HCT116 (cell line): ENCODE measurements around the gene SH2D1B. TPM values are rescaled to one million over a fixed set of nuclear protein-coding genes. Genes with fewer than 3 reads are reported as not detected.

Experiments used
- ATAC-seq: fragments of 200-7000 bp; cut with Tn5 transposase; 2 replicates; pipeline ENCODE4 v1.9.1; 2020; ENCODE audit warnings: mild to moderate bottlenecking, moderate library complexity
- BruUV-seq: library from RNA; stranded (reverse); fragments of 400-500 nt; replicated peaks from 2 replicates; lab custom pipeline; 2021; lab: Mats Ljungman, UMichigan
- CTCF ChIA-PET: fragments of 300-600 bp; sonication (Branson Sonifier 250); formaldehyde crosslinking; loops from one replicate; lab custom pipeline; 2021; ENCODE audit warnings: antibody characterized with exemption; lab: Charles Lee
- POLR2A ChIA-PET: fragments of 300-600, 350-600 bp; sonication (Branson Sonifier 250); formaldehyde crosslinking; loops from one replicate; lab custom pipeline; 2021; ENCODE audit warnings: antibody characterized with exemption; lab: Charles Lee
- RAD21 ChIA-PET, 2 experiments: fragments of 300-600 bp; sonication (Branson Sonifier 250); formaldehyde crosslinking; loops; one replicate each; lab custom pipeline; 2023; ENCODE audit warnings: low total read pairs in 2 of 2; ENCODE audit not compliant: uncharacterized antibody in 2 of 2, unreplicated experiment in 2 of 2, low non-redundant PET in 1 of 2; lab: Charles Lee
- DNase-seq: peaks from one replicate; pipeline ENCODE4 v3.0.0-alpha.2; 2010; ENCODE audit warnings: low read depth, low spot score
- H2AFZ ChIP-seq: fragments of 200-600 bp; shearing (Covaris generic), sonication (generic); 2 replicates; pipeline ENCODE4 v1.6.1; 2017; ENCODE audit warnings: low read depth, mixed run types, mixed read lengths, antibody characterized with exemption, low read length; ENCODE audit not compliant: poor library complexity, severe bottlenecking
- H3K27ac ChIP-seq: 2 replicates; pipeline ENCODE4 v1.5.1; 2012; ENCODE audit warnings: low read depth, low read length
- H3K27me3 ChIP-seq: fragments of 200-600 bp; sonication (generic); 2 replicates; pipeline ENCODE4 v1.6.1; 2016; ENCODE audit warnings: mixed run types, low read length, mixed read lengths; ENCODE audit not compliant: insufficient read depth
- H3K36me3 ChIP-seq, 2 experiments: fragments of 200-500 bp in 1 of 2; fragments of 200-600 bp in 1 of 2; sonication (Bioruptor generic) in 1 of 2; sonication (generic) in 1 of 2; 2 replicates each; pipeline versions ENCODE4 v1.5.1 to v1.6.1; 2014 to 2016; ENCODE audit warnings: low read length in 2 of 2, inconsistent platforms in 1 of 2, mixed read lengths in 1 of 2, mixed run types in 1 of 2; ENCODE audit not compliant: insufficient read depth in 2 of 2, control insufficient read depth in 1 of 2
- H3K4me1 ChIP-seq, 2 experiments: fragments of 200-600 bp in 1 of 2; sonication (generic) in 1 of 2; 2 replicates each; pipeline versions ENCODE4 v1.5.1 to v1.6.1; 2012 to 2017; ENCODE audit warnings: low read length in 2 of 2, inconsistent platforms in 1 of 2, mild to moderate bottlenecking in 1 of 2, mixed read lengths in 1 of 2, mixed run types in 1 of 2, moderate library complexity in 1 of 2; ENCODE audit not compliant: insufficient read depth in 2 of 2, control insufficient read depth in 1 of 2
- H3K4me2 ChIP-seq: fragments of 200-600 bp; sonication (generic); 2 replicates; pipeline ENCODE4 v1.6.1; 2017; ENCODE audit warnings: mixed run types, low read length, mixed read lengths
- H3K4me3 ChIP-seq, 2 experiments: fragments of 200-600 bp in 1 of 2; sonication (generic) in 1 of 2; replicated peaks in 1 of 2; 2 replicates each; pipeline ENCODE4 v1.5.1; 2011 to 2016; ENCODE audit warnings: low read length in 2 of 2, control low read depth in 1 of 2, low read depth in 1 of 2, mild to moderate bottlenecking in 1 of 2, mixed read lengths in 1 of 2, mixed run types in 1 of 2
- H3K79me2 ChIP-seq: fragments of 200-600 bp; sonication (generic); 2 replicates; pipeline ENCODE4 v1.6.1; 2017; ENCODE audit warnings: mild to moderate bottlenecking, mixed run types, low read length, moderate library complexity, mixed read lengths; ENCODE audit not compliant: insufficient read depth
- H3K9ac ChIP-seq: fragments of 200-600 bp; sonication (generic); 2 replicates; pipeline ENCODE4 v1.6.1; 2016; ENCODE audit warnings: low read length, mixed read lengths
- H3K9me2 ChIP-seq: fragments of 200-600 bp; sonication (generic), shearing (Covaris generic); 2 replicates; pipeline ENCODE4 v1.6.1; 2017; ENCODE audit warnings: mixed run types, mild to moderate bottlenecking, moderate library complexity; ENCODE audit not compliant: insufficient read depth
- H3K9me3 ChIP-seq, 2 experiments: fragments of 200-500 bp in 1 of 2; fragments of 200-600 bp in 1 of 2; sonication (Bioruptor generic) in 1 of 2; sonication (generic) in 1 of 2; 2 replicates each; pipeline ENCODE4 v1.6.1; 2014 to 2017; ENCODE audit warnings: low read length in 2 of 2, mixed read lengths in 2 of 2, inconsistent platforms in 1 of 2, low read depth in 1 of 2, mild to moderate bottlenecking in 1 of 2, mixed run types in 1 of 2, moderate library complexity in 1 of 2; ENCODE audit not compliant: control insufficient read depth in 1 of 2, insufficient read depth in 1 of 2
- H4K20me1 ChIP-seq: fragments of 200-600 bp; sonication (generic), shearing (Covaris generic); 2 replicates; pipeline ENCODE4 v1.6.1; 2017; ENCODE audit warnings: mixed run types, mild to moderate bottlenecking, moderate library complexity; ENCODE audit not compliant: insufficient read depth
- CEBPB ChIP-seq: IDR thresholded peaks from 2 replicates; pipeline ENCODE4 v1.6.1; 2012; ENCODE audit warnings: low read depth
- EGR1 ChIP-seq: IDR thresholded peaks from 2 replicates; pipeline ENCODE4 v1.6.1; 2012; ENCODE audit warnings: low read depth
- ELF1 ChIP-seq: IDR thresholded peaks from 2 replicates; pipeline ENCODE4 v1.6.1; 2012; ENCODE audit warnings: low read depth, borderline replicate concordance
- EZH2 ChIP-seq: fragments of 200-600 bp; sonication (generic); IDR thresholded peaks from 2 replicates; pipeline ENCODE4 v1.6.1; 2017; ENCODE audit warnings: antibody characterized with exemption, mixed run types
- EZH2phosphoT487 ChIP-seq: fragments of 200-600 bp; IDR thresholded peaks from 2 replicates; pipeline ENCODE4 v1.6.1; 2018; ENCODE audit warnings: antibody characterized with exemption, borderline replicate concordance
- JUND ChIP-seq: IDR thresholded peaks from 2 replicates; pipeline ENCODE4 v1.6.1; 2012
- POLR2A ChIP-seq: IDR thresholded peaks from 2 replicates; pipeline ENCODE4 v1.7.0; 2011; ENCODE audit warnings: borderline replicate concordance; ENCODE audit not compliant: insufficient read depth, insufficient read length; ENCODE audit errors: extremely low read depth
- POLR2AphosphoS5 ChIP-seq: IDR thresholded peaks from 2 replicates; pipeline ENCODE4 v1.6.1; 2011; ENCODE audit warnings: mild to moderate bottlenecking, low read depth, low read length, moderate library complexity
- RAD21 ChIP-seq: IDR thresholded peaks from 2 replicates; pipeline ENCODE4 v1.6.1; 2012; ENCODE audit warnings: low read depth, mild to moderate bottlenecking
- SIN3A ChIP-seq: IDR thresholded peaks from 2 replicates; pipeline ENCODE4 v1.6.1; 2012; ENCODE audit warnings: low read depth
- SP1 ChIP-seq: IDR thresholded peaks from 2 replicates; pipeline ENCODE4 v1.6.1; 2012; ENCODE audit warnings: low read depth
- SRF ChIP-seq: IDR thresholded peaks from 2 replicates; pipeline ENCODE4 v1.6.1; 2012; ENCODE audit warnings: low read depth
- TCF7L2 ChIP-seq: IDR thresholded peaks from 2 replicates; pipeline ENCODE4 v1.7.0; 2011; ENCODE audit warnings: borderline replicate concordance, inconsistent platforms; ENCODE audit not compliant: insufficient read depth, insufficient read length; ENCODE audit errors: extremely low read depth
- YY1 ChIP-seq: IDR thresholded peaks from 2 replicates; pipeline ENCODE4 v1.6.1; 2011; ENCODE audit warnings: low read length, low read depth, moderate library complexity, mild to moderate bottlenecking; ENCODE audit not compliant: insufficient replicate concordance; ENCODE audit errors: extremely low read depth
- ZNF274 ChIP-seq: fragments of 200-500 bp; sonication (Bioruptor generic); IDR thresholded peaks from 2 replicates; pipeline ENCODE4 v1.6.1; 2014; ENCODE audit warnings: mild to moderate bottlenecking, low read depth, low read length, inconsistent platforms
- intact Hi-C: fragments of 100-400 bp; cut with micrococcal nuclease; formaldehyde crosslinking; loops from 2 replicates; pipeline ENCODE4 v1.10.0; 2022
- total RNA-seq: library from RNA; stranded (reverse); gene quantifications from one replicate; pipeline ENCODE4 v1.2.1, GENCODE V29; 2021; ENCODE audit not compliant: unreplicated experiment
- TF ChIP-seq, protein P1 (sequence below): IDR thresholded peaks from 2 replicates; pipeline ENCODE4 v1.6.1; 2012
- TF ChIP-seq, protein P2 (sequence below), 3 experiments: fragments of 200-600 bp in 1 of 3; sonication (generic) in 1 of 3; IDR thresholded peaks in 2 of 3; conservative IDR thresholded peaks in 1 of 3; 2 replicates each; pipeline ENCODE4 v1.5.1; 2012 to 2017; ENCODE audit warnings: low read depth in 2 of 3, low read length in 2 of 3, antibody characterized with exemption in 1 of 3, borderline replicate concordance in 1 of 3, control low read depth in 1 of 3, mild to moderate bottlenecking in 1 of 3, mixed read lengths in 1 of 3, mixed run types in 1 of 3, moderate library complexity in 1 of 3; ENCODE audit not compliant: insufficient read depth in 1 of 3
- TF ChIP-seq, protein P3 (sequence below): IDR thresholded peaks from 2 replicates; pipeline ENCODE4 v1.6.1; 2012; ENCODE audit warnings: low read depth
- TF ChIP-seq, protein P4 (sequence below): IDR thresholded peaks from 2 replicates; pipeline ENCODE4 v1.6.1; 2012

Gene SH2D1B
- total RNA-seq, 1 experiment from 2014 or later, result 0.12 TPM

- no peak overlapping the region for H3K9ac ChIP-seq
- ChIA-PET RAD21 (no interaction called here), CTCF (no interaction called here), POLR2A (no interaction called here)
- DNase-seq (no peak), ATAC-seq (no peak)
- no peaks in the 10 kb centered on the region for H3K79me2 ChIP-seq
- H3K4me1 ChIP-seq, result peaks cover 28 to 36% of the 10 kb centered on the region in 2 experiments; a peak in 3 of 4 replicates
- no peak overlapping the region for H3K4me3 ChIP-seq
- H3K36me3 ChIP-seq, result no peaks in the 10 kb centered on the region
- no peaks in the 10 kb centered on the region for H3K9me2 ChIP-seq
- H3K27ac ChIP-seq, result no peak overlapping the region
- H2AFZ ChIP-seq, result peak overlapping the region; percentile 13
- BruUV-seq, result no TSS peak
- no peaks in the 10 kb centered on the region for H3K9me3 ChIP-seq
- no peaks in the 10 kb centered on the region for H3K27me3 ChIP-seq
- 0 out of 2 replicates have a peak overlapping the region, but pooled peaks have one; percentile 8 for H3K4me2 ChIP-seq
- intact Hi-C loops, result no loop called here
- no peaks in the 10 kb centered on the region for H4K20me1 ChIP-seq
- TF ChIP-seq, protein P1, sequence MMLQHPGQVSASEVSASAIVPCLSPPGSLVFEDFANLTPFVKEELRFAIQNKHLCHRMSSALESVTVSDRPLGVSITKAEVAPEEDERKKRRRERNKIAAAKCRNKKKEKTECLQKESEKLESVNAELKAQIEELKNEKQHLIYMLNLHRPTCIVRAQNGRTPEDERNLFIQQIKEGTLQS, result no peak
- TF ChIP-seq YY1 (no peak), SP1 (no peak), POLR2A (no peak), EZH2 (no peak), EGR1 (no peak), CEBPB (no peak), EZH2phosphoT487 (no peak), RAD21 (no peak), POLR2AphosphoS5 (no peak), SRF (no peak), TCF7L2 (no peak), JUND (no peak), ELF1 (no peak), SIN3A (no peak), ZNF274 (no peak)
- TF ChIP-seq, protein P2, sequence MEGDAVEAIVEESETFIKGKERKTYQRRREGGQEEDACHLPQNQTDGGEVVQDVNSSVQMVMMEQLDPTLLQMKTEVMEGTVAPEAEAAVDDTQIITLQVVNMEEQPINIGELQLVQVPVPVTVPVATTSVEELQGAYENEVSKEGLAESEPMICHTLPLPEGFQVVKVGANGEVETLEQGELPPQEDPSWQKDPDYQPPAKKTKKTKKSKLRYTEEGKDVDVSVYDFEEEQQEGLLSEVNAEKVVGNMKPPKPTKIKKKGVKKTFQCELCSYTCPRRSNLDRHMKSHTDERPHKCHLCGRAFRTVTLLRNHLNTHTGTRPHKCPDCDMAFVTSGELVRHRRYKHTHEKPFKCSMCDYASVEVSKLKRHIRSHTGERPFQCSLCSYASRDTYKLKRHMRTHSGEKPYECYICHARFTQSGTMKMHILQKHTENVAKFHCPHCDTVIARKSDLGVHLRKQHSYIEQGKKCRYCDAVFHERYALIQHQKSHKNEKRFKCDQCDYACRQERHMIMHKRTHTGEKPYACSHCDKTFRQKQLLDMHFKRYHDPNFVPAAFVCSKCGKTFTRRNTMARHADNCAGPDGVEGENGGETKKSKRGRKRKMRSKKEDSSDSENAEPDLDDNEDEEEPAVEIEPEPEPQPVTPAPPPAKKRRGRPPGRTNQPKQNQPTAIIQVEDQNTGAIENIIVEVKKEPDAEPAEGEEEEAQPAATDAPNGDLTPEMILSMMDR (IDR thresholded peaks at IDR 0.05 in 2 of 3, conservative IDR thresholded peaks at IDR 0.05 in 1 of 3; ENCODE audit: borderline replicate concordance in 1 of 3, insufficient read depth in 1 of 3, low read depth in 2 of 3, low read length in 2 of 3), result no peak
- TF ChIP-seq, protein P3, sequence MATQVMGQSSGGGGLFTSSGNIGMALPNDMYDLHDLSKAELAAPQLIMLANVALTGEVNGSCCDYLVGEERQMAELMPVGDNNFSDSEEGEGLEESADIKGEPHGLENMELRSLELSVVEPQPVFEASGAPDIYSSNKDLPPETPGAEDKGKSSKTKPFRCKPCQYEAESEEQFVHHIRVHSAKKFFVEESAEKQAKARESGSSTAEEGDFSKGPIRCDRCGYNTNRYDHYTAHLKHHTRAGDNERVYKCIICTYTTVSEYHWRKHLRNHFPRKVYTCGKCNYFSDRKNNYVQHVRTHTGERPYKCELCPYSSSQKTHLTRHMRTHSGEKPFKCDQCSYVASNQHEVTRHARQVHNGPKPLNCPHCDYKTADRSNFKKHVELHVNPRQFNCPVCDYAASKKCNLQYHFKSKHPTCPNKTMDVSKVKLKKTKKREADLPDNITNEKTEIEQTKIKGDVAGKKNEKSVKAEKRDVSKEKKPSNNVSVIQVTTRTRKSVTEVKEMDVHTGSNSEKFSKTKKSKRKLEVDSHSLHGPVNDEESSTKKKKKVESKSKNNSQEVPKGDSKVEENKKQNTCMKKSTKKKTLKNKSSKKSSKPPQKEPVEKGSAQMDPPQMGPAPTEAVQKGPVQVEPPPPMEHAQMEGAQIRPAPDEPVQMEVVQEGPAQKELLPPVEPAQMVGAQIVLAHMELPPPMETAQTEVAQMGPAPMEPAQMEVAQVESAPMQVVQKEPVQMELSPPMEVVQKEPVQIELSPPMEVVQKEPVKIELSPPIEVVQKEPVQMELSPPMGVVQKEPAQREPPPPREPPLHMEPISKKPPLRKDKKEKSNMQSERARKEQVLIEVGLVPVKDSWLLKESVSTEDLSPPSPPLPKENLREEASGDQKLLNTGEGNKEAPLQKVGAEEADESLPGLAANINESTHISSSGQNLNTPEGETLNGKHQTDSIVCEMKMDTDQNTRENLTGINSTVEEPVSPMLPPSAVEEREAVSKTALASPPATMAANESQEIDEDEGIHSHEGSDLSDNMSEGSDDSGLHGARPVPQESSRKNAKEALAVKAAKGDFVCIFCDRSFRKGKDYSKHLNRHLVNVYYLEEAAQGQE, result no peak
- TF ChIP-seq, protein P4, sequence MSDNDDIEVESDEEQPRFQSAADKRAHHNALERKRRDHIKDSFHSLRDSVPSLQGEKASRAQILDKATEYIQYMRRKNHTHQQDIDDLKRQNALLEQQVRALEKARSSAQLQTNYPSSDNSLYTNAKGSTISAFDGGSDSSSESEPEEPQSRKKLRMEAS, result no peak
Measured at GRCh38 chr1:162421258-162422164, 9.6 kb upstream of the SH2D1B start.
